OCI-LY1 (cell line): Measurements from ENCODE around the gene UCMA.

ENCODE experiments used
- H2AFZ ChIP-seq: fragments of 200-600 bp; sonication (generic), shearing (Covaris generic); 2 replicates; pipeline ENCODE4 v1.6.0; 2014; ENCODE audit warnings: antibody characterized with exemption, mild to moderate bottlenecking, low read length
- H3F3A ChIP-seq: fragments of 200-600 bp; sonication (generic), shearing (Covaris generic); 2 replicates; pipeline ENCODE4 v1.6.0; 2014; ENCODE audit warnings: mild to moderate bottlenecking, antibody characterized with exemption, low read length, moderate library complexity; ENCODE audit not compliant: insufficient read depth
- H3K27ac ChIP-seq: fragments of 200-600 bp; sonication (generic); 2 replicates; pipeline ENCODE4 v1.5.1; 2014; ENCODE audit warnings: low read length, mixed run types, mild to moderate bottlenecking, low read depth; ENCODE audit not compliant: poor library complexity, severe bottlenecking
- H3K27me3 ChIP-seq: fragments of 200-600 bp; sonication (generic); 2 replicates; pipeline ENCODE4 v1.6.0; 2014; ENCODE audit warnings: antibody characterized with exemption, mild to moderate bottlenecking, low read length, moderate library complexity; ENCODE audit not compliant: insufficient read depth
- H3K36me3 ChIP-seq: fragments of 200-600 bp; sonication (generic); 2 replicates; pipeline ENCODE4 v1.6.1; 2014; ENCODE audit warnings: mild to moderate bottlenecking, antibody characterized with exemption, low read length, moderate library complexity, mixed read lengths; ENCODE audit not compliant: insufficient read depth
- H3K4me1 ChIP-seq: fragments of 200-600 bp; sonication (generic); 2 replicates; pipeline ENCODE4 v1.5.1; 2014; ENCODE audit warnings: mild to moderate bottlenecking, low read length, moderate library complexity; ENCODE audit not compliant: insufficient read depth, severe bottlenecking
- H3K4me2 ChIP-seq: fragments of 200-600 bp; sonication (generic), shearing (Covaris generic); 2 replicates; pipeline ENCODE4 v1.6.1; 2014; ENCODE audit warnings: low read length
- H3K4me3 ChIP-seq: fragments of 200-600 bp; sonication (generic); 2 replicates; pipeline ENCODE4 v1.5.1; 2014; ENCODE audit warnings: low read length, low read depth, mild to moderate bottlenecking, mixed read lengths; ENCODE audit not compliant: poor library complexity, severe bottlenecking
- H3K79me2 ChIP-seq: fragments of 200-600 bp; shearing (Covaris generic); 2 replicates; pipeline ENCODE4 v1.6.1; 2016; ENCODE audit warnings: mixed run types, low read length, mixed read lengths; ENCODE audit not compliant: insufficient read depth
- H3K9ac ChIP-seq: fragments of 200-600 bp; sonication (generic), shearing (Covaris generic); 2 replicates; pipeline ENCODE4 v1.6.1; 2014; ENCODE audit warnings: mild to moderate bottlenecking, low read length, mixed read lengths
- H3K9me2 ChIP-seq: fragments of 200-600 bp; sonication (generic), shearing (Covaris generic); 2 replicates; pipeline ENCODE4 v1.6.1; 2014; ENCODE audit warnings: low read depth, mild to moderate bottlenecking, low read length, mixed read lengths
- H3K9me3 ChIP-seq: fragments of 200-600 bp; shearing (Covaris generic); 2 replicates; pipeline ENCODE4 v1.6.1; 2014; ENCODE audit warnings: low read length, mixed read lengths
- H4K20me1 ChIP-seq: fragments of 200-600 bp; sonication (generic), shearing (Covaris generic); 2 replicates; pipeline ENCODE4 v1.6.0; 2016; ENCODE audit warnings: mild to moderate bottlenecking, low read length; ENCODE audit not compliant: insufficient read depth
- EZH2 ChIP-seq: fragments of 200-600 bp; sonication (generic), shearing (Covaris generic); IDR thresholded peaks from 2 replicates; pipeline ENCODE4 v1.8.0; 2017; ENCODE audit warnings: borderline replicate concordance, mixed run types, mild to moderate bottlenecking, antibody characterized with exemption, low read length, moderate library complexity, mixed read lengths
- TF ChIP-seq, protein P1 (sequence below): fragments of 200-600 bp; sonication (generic), shearing (Covaris generic); IDR thresholded peaks from 2 replicates; pipeline ENCODE4 v1.5.1; 2017; ENCODE audit warnings: mild to moderate bottlenecking, antibody characterized with exemption, low read length, moderate library complexity, mixed read lengths

UCMA gene

DNA sequence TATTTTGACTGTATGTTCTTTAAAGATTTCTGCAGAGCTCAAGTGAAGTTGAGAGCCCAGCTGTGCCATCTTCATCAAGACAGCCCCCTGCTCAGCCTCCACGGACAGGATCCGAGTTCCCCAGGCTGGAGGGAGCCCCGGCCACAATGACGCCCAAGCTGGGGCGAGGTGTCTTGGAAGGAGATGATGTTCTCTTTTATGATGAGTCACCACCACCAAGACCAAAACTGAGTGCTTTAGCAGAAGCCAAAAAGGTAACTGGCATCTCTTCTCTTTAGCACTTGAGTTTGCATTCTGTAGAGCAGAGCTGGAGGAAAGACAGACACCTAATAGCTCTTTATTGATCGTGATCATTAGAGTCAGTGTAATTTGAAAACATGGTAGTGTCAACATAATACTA is 39.2 kb downstream of the UCMA start:
- H3K9me3 ChIP-seq: no peaks in the 10 kb centered on the region
- H3K9me2 ChIP-seq: no peaks in the 10 kb centered on the region
- no peak overlapping the region for H3K27ac ChIP-seq
- H3K9ac ChIP-seq: no peak overlapping the region
- H3K4me3 ChIP-seq: no peak overlapping the region
- H2AFZ ChIP-seq: no peak overlapping the region
- no peaks in the 10 kb centered on the region for H3K4me1 ChIP-seq
- no peaks in the 10 kb centered on the region for H3F3A ChIP-seq
- TF ChIP-seq, protein P1, sequence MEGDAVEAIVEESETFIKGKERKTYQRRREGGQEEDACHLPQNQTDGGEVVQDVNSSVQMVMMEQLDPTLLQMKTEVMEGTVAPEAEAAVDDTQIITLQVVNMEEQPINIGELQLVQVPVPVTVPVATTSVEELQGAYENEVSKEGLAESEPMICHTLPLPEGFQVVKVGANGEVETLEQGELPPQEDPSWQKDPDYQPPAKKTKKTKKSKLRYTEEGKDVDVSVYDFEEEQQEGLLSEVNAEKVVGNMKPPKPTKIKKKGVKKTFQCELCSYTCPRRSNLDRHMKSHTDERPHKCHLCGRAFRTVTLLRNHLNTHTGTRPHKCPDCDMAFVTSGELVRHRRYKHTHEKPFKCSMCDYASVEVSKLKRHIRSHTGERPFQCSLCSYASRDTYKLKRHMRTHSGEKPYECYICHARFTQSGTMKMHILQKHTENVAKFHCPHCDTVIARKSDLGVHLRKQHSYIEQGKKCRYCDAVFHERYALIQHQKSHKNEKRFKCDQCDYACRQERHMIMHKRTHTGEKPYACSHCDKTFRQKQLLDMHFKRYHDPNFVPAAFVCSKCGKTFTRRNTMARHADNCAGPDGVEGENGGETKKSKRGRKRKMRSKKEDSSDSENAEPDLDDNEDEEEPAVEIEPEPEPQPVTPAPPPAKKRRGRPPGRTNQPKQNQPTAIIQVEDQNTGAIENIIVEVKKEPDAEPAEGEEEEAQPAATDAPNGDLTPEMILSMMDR: no peak
- no peak for TF ChIP-seq EZH2
- H3K36me3 ChIP-seq: peaks cover 75% of the 10 kb centered on the region
- no peaks in the 10 kb centered on the region for H3K79me2 ChIP-seq
- no peaks in the 10 kb centered on the region for H4K20me1 ChIP-seq
- H3K27me3 ChIP-seq: no peaks in the 10 kb centered on the region
- no peak overlapping the region for H3K4me2 ChIP-seq

DNA sequence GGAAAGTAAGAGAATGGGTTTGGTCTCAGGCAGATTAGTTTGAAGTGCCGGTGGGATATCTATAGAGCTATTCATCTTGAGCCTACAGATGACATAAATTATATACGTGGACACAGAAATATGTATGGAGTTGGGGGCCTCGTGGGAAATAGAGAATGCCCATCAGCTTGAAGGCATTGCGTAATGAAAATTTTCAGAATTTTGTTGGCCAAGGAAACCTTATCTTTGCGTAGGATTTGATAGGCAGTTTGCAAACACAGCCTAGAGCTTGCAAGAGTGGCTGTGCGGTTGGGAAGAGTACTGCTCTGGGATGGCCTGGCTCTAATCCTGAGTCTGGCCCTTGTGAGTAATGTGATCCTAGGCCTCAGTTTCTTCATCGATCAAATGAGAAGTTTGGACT is 40.5 kb downstream of the UCMA start:
- Histone ChIP-seq H3K27me3 (no peaks in the 10 kb centered on the region), H4K20me1 (no peaks in the 10 kb centered on the region), H3K27ac (no peak overlapping the region), H3K4me2 (no peak overlapping the region), H3K9me3 (no peaks in the 10 kb centered on the region), H3K9ac (no peak overlapping the region), H3F3A (no peaks in the 10 kb centered on the region), H3K4me3 (no peak overlapping the region), H3K9me2 (no peaks in the 10 kb centered on the region), H3K36me3 (peaks cover 65% of the 10 kb centered on the region), H3K4me1 (no peaks in the 10 kb centered on the region), H3K79me2 (no peaks in the 10 kb centered on the region), H2AFZ (no peak overlapping the region)
- TF ChIP-seq, protein P1: no peak
- TF ChIP-seq EZH2: no peak

DNA sequence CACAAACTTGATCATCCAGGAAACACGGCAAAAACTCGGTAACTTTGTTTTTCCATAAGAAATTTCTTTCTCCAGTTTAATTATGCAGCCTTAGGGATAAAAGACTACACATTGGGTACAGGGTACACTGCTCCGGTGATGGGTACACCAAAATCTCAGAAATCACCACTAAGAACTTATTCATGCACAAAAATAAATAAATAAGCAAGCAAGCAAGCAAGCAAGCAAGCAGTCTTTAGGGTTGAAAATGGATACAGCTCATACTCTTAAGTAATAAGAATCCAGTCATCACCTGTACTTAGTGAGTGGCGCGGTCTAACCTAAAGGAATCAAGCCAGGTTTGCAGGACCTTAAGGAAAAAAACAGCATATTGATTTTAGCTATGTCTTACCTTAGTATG is 42.8 kb downstream of the UCMA start:
- Histone ChIP-seq H3K36me3 (peaks cover 61% of the 10 kb centered on the region), H3K9ac (no peak overlapping the region), H3K9me3 (no peaks in the 10 kb centered on the region), H3K9me2 (no peaks in the 10 kb centered on the region), H3K4me1 (no peaks in the 10 kb centered on the region), H4K20me1 (no peaks in the 10 kb centered on the region), H3K27me3 (no peaks in the 10 kb centered on the region), H3K4me2 (no peak overlapping the region), H3K27ac (no peak overlapping the region), H3K4me3 (no peak overlapping the region), H3F3A (no peaks in the 10 kb centered on the region), H2AFZ (no peak overlapping the region), H3K79me2 (no peaks in the 10 kb centered on the region)
- no peak for TF ChIP-seq EZH2
- TF ChIP-seq, protein P1: no peak
